Measurements from ENCODE around the gene TNFRSF4. TPM values are rescaled to one million over a fixed set of nuclear protein-coding genes. Genes with fewer than 3 reads are reported as not detected.

Gene TNFRSF4
- total and polyA plus RNA-seq, 9 of the 15 experiments (the other 6 are each of a cell fraction or from before 2014, with no cell fraction given), result 0.07 to 0.44 (median 0.19) TPM; not detected in 5

DNA sequence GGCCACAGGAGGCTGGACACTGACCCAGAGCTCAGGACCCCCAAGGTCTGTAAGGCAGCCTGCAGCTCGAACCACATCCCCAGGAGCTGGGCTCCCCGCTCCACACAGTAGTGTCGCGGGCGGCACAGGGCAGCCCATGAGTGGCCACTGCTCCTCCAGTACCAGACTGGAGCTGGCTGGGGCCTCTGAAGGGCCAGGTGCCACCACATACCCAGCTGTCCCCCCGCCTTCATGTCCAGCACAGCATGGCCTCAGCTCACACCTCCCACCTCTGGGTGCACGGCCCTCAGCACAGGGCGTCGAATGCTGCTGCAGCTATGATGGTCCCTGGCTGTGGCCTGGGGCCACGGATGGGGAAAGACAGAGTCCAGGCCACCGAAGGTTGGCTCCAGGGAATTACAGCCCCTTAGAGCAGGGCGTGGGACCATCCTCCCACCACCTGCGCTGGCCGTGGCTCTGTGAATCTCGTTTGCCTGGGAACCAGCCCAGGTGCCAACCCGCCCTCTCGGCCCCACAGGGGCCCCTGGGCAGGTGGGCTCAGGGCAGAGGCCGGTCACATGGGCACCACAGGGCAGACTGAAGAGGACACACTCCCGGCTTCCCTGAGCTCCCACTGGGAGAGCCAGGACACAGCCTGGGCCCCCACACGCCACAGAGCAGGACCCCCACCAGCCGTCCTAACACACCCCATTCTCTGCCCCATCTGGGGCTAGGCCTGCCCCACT lies 2.1 kb upstream of the TNFRSF4 start:
- CTCF ChIA-PET (ENCODE audit: low intra/inter-chr PET ratio), result no interaction called here
- intact Hi-C loops (cut with micrococcal nuclease), result no loop called here
- peak; percentile 13 for ATAC-seq
- H2AFZ ChIP-seq (ENCODE audit: low read depth, low read length), result no peak overlapping the region
- no peaks in the 10 kb centered on the region for H3K27me3 ChIP-seq (ENCODE audit: control insufficient read depth in 2 of 2, insufficient read depth in 2 of 2, low read length in 2 of 2)
- FAIRE-seq, result no peak
- 89% methylated on average over 19 of the region's 21 CpGs for WGBS (ENCODE audit: insufficient coverage, low coverage, missing lambda C conversion rate)
- no TSS peak for BruUV-seq (replicated peaks)
- peaks cover 54% of the 10 kb centered on the region; the same call in 2 of the 3 replicates for H3K36me3 ChIP-seq (ENCODE audit: control insufficient read depth, insufficient read depth, low read length)
- TF ChIP-seq ZNF77 (CRISPR knock-in tag; IDR thresholded peaks at IDR 0.05) (no peak), RBM22 (IDR thresholded peaks at IDR 0.05; ENCODE audit: low read depth, low read length, poor library complexity, severe bottlenecking) (peak; percentile 59), ARID1B (IDR thresholded peaks at IDR 0.05) (no peak), POLR2G (IDR thresholded peaks at IDR 0.05; ENCODE audit: low read depth, low read length) (peak; percentile 74), MYNN (IDR thresholded peaks at IDR 0.05) (0 out of 2 replicates have a peak, but pooled peaks have one; percentile 10), MYNN (CRISPR knock-in tag; IDR thresholded peaks at IDR 0.05) (no peak)
- TF ChIP-seq, protein P1, sequence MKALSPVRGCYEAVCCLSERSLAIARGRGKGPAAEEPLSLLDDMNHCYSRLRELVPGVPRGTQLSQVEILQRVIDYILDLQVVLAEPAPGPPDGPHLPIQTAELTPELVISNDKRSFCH (CRISPR knock-in tag; IDR thresholded peaks at IDR 0.05), result no peak
- TF ChIP-seq, protein P1 (tag; IDR thresholded peaks at IDR 0.05), result no peak
- no peak overlapping the region for H3K4me3 ChIP-seq
- no peaks in the 10 kb centered on the region; the same call in 1 of the 2 replicates for H4K20me1 ChIP-seq (replicated peaks; ENCODE audit: control insufficient read depth, insufficient read depth, low read length)
- H3K9me3 ChIP-seq (replicated peaks; ENCODE audit: control insufficient read depth, insufficient read depth, low read depth, low read length), result no peaks in the 10 kb centered on the region
- no peak overlapping the region for H3K4me2 ChIP-seq (ENCODE audit: insufficient read depth, low read length)
- no peak overlapping the region for H3K27ac ChIP-seq (ENCODE audit: extremely low read depth, low read depth, low read length)
- no peak overlapping the region; a peak in 1 of 4 replicates for H3K9ac ChIP-seq (ENCODE audit: insufficient read depth in 1 of 2, low read depth in 2 of 2, low read length in 2 of 2)
- H3K9me1 ChIP-seq (ENCODE audit: control insufficient read depth, insufficient read depth, low read length), result no peaks in the 10 kb centered on the region
- no peak for DNase-seq (ENCODE audit: extremely low read depth in 1 of 4, low spot score in 3 of 4)
- peaks cover 0 to 79% of the 10 kb centered on the region in 2 experiments; a peak in 2 of 5 replicates for H3K4me1 ChIP-seq (replicated peaks in 1 of 2; ENCODE audit: control insufficient read depth in 2 of 2, insufficient read depth in 2 of 2, low read length in 2 of 2)
- in situ Hi-C loops (cut with MboI), result no loop called here
- no peaks in the 10 kb centered on the region for H3K79me2 ChIP-seq (ENCODE audit: control insufficient read depth, insufficient read depth, low read length)
- POLR2A ChIA-PET, result interaction anchor here (0.6 to 2.0 kb wide), 4 partner anchors 10 to 42 kb away, joined by 3 to 7 read pairs (median 4); no protein-coding TSS in a partner anchor

Data from K562 (cell line).